ENCODE measurements around the gene WBP1L.

WBP1L gene

DNA sequence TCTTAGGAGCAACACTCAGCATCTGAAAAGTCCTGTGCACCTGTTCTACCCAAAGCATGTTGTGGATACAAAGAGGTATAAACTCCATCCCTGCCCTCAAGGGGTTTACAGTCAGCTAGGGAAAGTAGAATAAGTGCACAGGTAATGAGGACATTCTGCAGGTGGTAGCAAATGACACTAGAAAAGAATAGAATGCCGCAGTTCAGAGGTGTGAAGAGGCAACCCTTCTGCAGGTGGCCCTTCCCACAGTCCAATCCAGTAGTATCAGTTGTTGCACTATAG, 36.7 kb downstream of the WBP1L start:
- DNase-seq (ENCODE audit: low read depth): no peak

DNA sequence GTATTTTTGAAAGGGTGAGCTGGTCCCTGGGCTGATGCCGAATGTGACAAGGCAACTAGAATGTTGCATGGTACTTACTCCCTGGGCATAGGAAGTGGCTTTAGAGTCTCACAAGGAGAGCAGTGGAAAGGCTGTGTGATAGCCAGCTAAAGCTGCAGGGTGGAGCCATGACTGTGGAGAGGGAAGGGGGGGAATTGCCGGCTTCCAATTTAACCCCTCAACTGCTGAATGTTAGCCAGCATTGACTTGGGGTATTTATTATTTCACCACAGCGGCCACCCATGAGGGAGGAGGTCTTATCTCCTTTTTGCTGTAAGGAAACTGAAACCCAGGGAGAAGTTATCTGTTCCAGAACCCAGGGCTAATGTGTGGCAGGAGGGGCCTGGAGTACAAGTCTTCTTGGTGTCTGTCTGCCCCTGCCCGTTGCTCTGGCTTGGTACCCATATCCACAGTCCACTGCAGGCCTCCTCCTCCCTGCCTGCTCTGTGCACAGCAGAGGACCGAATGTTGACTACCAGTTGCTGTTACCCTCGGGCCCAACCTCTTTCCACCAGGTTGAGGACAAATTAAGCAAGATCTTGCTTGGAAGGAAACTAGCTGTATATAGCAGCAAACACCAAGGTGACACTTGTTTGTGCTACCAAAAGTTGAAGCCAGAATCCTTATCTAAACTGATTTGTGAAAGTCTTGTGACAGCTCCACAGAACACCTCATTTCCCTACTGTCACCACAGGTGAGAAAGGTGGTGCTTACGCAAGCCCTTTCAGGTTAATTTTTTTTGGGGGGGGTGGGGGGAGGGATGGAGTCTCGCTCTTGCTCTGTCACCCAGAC, 37.6 kb downstream of the WBP1L start:
- no peak for DNase-seq (ENCODE audit: low read depth)

DNA sequence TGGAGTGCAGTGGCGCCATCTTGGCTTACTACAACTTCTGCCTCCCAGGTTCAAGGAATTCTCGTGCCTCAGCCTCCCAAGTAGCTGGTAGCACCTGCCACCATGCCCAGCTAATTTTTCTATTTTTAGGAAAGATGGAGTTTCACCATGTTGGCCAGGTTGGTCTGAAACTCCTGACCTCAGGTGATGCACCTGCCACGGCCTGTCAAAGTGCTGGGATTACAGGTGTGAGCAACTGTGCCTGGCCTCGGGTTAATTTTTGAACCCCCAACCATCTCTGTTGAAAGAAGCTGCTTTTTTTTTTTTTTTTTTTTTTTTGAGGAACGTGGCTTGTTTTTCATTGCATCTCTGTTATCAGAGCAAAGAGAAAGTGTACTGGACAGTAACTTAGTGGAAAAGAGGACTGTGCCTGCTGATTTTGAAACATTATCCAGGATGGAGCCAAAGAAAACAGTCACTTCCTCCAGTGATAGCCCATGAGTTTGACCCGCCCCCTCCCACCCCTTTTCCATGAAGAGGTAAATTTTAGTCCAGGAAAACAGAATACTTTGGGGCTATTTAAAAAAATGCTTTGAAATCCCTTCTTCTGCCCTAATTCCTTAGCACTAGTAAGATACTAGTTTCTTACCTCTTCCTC, 38.3 kb downstream of the WBP1L start:
- no peak for DNase-seq (ENCODE audit: low read depth)

DNA sequence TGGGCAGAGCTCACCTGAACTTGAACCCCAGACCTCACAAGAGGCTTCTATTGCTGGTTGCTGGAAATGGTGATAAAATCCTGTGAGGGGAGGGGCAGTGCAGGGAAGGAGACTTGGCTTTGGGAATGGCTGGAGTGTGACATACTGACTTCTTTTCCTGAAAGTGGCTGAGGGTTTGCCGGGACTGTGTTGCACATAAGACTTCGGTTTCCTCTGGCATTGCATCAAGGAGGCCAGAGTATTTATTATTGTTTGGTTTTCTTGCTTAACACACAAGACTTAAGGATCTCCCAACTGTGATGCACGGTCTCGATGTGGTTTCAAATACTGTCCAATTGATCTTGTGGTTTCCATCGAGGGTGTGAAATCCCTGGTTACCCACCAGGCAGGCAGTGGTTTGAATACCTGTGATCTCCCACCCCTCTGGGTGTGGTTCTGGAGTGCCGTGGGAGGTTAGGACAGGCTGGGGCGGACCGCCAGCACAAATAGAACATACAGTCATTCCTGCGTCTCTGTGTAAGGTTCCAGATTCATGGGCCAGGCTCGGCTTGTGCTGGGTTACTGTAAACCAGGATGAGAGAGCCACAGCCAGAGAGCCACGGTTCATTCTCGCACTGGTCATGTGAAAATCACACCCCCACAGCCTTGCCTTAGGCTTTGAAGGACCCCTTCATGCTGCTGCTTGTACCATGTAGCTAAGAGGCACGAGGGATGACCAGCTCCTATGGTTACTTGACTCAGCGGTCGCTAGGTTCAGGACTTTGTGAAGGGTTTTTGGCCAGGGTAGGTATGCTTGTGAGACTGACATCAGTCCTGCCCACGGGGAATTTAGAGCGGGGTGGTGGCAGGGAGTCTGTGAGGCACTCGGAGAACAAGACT, 39.2 kb downstream of the WBP1L start:
- DNase-seq (ENCODE audit: low read depth): no peak

DNA sequence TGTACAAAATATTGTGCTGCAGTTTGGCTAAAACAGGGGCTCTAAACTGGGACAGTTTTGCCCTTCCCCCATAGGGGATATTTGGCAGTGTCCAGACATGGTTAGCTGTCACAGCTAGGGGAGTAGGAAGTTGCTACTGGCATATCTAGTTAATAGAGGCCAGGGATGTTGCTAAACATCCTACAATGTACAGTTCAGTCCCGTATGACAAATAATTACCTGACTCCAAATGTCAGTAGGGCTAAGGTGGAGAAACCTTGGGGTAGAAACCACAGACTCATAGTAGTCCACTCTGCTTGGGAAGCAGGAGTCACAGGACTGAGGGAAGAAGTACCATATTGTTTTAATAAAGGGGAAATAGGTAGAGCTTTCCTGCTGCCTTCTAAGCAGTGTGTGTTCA, 39.8 kb downstream of the WBP1L start:
- DNase-seq (ENCODE audit: low read depth): no peak

DNA sequence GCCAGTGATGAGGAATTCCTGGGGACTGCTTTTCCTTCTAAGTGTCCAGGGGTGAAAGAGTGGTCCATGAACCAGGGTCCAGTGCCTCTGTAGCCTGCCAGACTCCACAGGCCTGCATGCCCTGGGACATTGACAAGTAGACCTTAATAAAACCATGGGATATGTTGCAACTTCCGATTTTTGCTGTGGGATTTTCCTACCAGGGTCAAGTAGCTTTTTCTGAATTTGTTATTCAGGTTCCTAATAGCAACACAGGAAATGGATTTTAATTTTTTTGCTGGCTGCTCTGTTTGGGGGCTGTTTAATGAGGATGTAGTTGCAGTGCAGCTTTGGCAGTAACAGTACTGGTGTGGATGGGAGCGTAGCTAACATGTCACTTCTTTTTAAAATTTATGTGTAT, 42.1 kb downstream of the WBP1L start:
- no peak for DNase-seq (ENCODE audit: low read depth)

DNA sequence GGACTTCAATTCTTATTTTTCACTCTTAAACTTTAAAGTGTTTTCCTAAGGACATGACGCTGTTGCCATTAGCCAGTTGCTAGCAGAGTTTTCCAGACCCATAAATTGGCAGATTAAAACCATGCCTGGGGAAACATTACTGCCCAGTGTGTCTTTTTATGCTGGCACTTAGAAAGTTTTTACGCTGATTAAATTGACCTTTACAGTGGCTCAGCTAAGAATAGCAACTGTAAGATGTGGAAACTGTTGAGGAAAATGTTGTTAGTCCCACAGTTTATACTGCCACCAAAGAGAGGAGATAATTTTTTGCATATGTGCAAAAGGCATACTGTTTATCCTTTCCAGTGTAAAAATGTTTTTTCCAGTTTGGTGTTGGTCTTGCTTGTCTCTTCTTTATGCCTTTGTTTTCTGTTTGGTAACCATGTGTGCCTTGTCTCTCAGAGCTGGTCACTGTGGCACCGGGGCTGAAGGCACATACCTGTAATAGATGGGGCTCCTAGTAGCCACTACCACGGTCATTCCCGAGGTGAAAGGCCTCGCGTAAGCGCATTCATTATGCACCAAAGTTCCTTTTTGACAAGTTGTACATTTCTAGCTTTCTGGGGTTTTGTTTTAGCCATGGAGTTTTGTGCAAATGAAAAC, 48.1 kb downstream of the WBP1L start:
- no peak for DNase-seq (ENCODE audit: low read depth)

DNA sequence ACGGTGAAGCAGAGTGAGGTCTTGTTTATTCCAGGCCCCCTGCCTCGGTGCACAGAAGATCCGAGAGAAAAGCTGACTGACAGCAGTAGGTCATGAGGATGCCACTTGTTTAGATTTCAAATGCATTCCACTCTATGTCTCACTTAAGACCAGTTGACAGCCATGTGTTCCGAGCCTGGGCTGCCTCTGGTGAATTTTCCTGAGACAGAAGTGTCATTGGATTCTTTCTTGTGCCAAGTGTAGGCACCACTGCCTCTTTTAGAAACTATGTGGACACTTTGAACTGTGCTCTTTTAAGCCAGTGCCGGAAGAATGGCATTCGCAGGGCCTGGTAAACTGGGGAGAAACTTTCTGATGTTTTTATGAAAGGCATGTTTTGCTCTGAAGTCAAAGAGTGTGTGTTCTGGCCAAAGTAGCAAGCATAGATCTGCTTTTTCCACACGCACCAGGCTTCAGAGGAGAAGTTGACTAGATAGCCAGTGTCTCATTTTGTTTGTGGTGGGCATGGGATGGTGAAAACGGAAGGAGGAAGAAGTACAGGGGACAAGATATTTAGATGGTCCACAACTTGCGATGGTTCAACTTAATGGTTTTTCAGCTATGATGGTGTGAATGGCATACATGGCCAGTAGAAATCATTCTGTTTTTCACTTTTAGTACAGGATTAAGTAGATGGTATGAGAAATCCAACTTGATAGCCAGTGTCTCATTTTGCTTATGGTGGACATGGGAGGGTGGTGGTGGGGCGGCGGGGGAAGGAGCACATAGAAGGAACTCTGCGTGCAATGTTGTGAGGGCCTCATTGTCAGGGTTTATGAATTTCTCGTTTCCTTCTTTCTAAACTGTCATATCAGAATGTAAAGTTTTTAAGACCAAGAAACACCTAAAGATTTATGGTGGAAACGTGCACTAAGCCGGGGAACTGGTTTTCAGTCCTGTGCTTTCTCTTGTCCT, 52.0 kb downstream of the WBP1L start:
- no peak for DNase-seq (ENCODE audit: low read depth)

DNA sequence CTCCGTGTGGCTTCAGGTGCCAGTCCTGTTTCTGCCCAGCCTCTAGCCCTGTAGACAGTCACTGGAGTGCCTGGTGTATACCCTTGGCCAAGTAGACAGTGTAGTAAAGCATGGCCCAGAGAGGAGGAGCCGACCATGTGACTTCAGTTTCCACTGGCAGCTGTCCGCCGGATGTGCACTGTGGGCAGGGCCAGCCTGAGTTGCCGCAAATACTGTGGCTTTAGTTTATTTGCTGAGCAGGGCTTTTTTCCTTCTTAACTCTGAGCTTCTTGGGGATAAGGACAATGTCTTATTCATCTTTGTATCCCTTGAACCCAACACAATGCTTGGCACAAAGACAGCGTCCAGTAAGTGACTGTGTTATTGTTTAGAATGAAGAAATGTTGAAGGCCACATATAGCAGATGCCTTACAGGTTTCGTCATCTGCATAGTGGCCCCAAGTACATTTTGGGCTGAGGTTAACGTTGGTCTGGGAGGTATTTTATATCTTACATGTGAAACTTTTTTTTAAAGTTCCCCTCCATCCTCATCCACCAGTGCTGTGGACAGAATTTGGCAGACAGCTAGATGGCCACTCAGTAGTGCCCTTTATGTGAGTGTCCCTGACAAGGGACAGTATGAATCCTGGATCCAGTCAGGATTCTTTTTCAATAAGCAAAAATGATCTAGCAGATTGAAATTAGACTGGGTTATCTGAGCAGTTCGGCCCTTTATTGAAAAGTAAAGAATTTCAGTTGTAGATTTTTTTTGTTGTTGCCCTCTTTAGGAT, 52.8 kb downstream of the WBP1L start:
- no peak for DNase-seq (ENCODE audit: low read depth)

DNA sequence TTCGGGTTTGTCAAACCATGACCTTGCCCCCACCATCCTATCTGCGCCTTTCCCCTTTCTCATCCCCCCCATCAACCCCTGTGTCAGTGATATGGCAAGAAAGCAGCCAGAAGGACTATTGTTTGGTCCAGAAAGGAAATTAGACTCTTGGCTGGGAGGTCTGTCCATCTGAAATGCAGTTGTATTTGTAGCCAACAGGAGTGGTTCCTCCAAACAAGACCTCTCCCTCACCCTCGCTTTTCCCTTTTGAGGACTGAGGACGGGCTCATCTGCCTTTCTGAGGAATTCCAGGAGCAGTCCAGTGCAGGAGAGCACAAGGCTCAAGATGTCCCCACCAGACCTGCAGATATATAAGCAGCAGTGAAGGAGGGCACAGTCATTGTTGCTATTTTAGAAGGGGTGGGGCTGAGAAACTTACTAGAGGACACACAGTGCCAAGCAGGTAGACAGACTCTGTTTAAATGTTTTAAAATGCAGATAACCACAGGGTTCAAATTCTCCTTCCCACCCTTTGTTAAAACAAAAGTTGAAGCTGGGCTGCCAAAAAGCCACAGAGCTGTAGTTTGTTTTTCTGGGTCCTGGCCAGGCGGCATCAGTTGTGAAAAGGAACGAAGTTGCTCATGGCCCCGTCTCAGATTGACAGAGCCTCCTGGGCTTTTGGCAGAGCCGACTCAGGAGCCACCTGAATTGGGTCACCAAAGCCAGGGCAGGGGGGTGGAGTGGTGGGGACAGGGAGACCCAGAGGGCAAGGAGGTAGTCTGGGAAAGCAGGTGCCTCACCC, 56.1 kb downstream of the WBP1L start:
- no peak for DNase-seq (ENCODE audit: low read depth)

DNA sequence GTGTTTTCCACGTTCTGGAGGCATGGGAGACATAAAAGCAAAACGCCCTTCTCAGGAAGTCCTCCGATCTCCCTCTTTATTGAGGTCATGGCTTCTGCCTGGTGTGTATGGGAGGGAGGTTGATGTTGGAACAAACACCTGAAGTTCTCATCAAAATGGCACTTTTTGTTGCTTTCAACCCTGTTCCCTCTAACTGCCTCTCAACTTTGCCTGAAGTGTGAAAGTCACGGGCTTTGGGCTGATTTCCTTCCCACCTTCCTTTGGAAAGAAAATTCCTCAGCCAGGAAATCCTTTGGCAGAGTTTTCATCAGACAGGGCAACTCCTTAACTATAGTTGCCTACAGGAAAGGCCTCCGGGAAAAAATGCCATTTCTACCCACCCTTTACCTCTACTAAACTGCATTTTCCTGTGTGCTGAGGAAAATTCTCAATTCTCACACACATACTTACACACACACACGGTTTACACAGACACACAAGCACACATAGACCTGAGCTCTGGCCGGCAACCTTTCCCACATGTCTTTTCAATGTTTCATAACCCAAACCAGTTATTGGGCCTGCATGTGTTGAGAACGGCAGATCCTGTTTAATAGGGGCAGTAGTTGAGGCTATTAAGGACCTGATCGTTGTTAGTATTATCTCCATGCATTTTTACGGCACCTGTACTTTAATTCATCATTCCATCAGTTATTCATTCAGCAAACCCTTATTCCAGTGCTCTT, 57.0 kb downstream of the WBP1L start:
- DNase-seq (ENCODE audit: low read depth): no peak

DNA sequence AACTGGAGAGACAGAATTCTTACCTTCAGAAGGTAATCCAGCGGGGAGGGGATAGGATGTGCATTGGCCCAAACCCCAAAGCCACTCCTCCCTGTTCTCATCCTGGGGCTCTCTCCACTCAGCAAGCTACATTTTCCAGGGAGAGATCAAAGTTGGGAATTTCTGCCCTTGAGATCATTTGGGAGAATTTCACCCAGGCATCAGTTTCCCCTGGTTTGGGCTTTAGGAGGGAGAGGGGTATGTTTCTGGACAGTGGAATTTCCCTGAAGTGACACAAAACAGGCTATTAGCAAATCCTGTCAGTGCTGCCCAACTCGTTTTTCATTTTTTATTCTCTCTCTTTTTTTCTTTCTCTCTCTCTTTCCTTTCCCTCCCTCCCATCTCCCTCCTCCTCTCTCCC, 57.7 kb downstream of the WBP1L start:
- DNase-seq (ENCODE audit: low read depth): no peak

DNA sequence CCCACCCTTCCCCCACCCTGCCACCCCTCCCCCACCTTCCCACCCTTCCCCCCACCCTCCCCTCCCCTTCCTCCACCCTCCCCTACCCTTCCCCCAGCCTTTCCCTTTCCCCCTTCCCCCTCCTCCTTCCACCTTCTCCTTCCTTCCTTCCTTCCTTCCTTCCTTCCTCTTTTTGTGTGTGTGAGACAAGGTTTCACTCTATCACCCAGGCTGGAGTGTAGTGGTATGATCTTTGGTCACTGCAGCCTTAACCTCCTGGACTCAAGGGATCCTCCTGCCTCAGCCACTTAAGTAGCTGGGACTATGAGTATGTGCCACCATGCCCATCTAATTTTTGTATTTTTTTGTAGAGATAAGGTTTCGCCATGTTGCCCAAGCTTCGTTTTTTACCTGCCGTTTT, 58.2 kb downstream of the WBP1L start:
- DNase-seq (ENCODE audit: low read depth): no peak

DNA sequence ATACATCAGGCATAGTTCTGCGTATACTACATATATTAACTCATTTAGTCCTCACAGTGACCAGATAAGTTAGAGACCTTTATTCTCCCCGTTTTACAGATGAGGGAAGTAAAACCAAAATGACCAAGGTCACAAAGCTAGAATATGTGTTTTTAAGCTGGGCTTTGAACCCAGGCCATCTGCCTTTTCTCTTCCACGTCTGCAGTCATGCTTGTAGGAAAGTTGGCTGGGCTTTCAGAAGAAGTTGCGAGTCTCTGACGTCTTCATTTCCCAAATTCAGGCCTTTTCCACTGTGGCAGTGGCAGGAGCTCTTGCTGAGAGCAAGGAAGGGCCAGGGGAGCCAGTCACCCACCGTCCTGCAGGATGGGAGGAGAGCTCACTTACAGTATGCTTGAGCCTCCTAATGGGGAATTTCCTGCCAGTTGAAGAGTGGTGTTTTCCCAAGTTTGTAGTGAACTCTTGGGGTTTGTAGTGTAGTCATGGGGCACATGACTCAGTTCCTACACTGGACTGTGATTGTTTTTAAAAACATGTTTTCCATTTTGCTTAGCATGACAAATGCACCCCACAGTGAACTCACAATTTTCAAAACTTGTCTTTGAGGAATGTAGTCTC, 59.3 kb downstream of the WBP1L start:
- DNase-seq (ENCODE audit: low read depth): no peak

DNA sequence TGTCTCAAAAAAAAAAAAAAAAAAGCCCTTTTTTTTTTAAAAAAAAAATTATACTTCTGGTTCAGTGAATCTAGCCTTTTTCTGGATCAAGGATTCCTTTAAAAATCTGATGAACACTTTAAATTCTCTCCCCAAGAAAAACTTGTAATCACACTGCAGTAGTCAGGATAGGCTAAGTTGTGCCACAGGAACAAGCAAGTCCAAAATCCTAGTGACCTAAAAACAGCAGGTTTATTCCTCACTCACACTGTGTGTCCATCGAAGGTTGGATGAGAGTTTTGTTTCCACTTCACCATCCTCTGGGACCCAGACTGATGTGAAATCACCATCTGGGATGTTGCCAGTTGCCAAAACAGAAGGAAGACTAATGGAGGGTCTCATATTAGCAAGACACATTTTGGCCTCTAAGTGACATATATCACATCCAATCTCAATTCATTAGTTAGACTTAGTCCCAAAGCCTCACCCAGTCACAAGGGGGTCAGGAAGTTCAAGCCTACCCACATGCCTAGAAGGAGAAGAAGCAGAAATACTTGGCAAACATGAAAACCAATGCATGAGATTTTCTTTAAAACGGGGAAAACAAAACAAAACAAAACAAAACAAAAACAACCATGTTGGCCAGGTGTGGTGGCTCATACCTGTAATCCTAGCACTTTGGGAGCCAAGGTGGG, 60.8 kb downstream of the WBP1L start:
- no peak for DNase-seq (ENCODE audit: low read depth)

DNA sequence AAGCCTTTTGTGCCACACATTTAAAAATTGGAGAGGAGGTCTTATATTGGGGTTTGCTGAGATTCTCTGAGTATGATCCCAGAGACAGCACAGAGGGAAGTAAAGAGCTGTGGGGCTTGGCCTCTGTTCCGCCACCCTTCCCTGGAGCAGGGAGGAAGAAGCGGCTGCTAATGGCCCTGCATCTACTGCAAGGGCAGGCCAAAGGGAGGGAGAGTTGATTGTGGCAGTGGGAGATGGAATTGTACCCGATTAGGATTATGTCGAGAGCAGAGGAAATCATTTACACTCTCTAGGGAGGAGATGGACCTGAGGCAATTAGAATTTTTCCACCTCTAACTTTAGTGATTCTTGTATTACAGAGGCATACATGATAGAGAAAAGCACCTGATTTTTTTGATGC, 64.6 kb downstream of the WBP1L start:
- no peak for DNase-seq (ENCODE audit: low read depth)

DNA sequence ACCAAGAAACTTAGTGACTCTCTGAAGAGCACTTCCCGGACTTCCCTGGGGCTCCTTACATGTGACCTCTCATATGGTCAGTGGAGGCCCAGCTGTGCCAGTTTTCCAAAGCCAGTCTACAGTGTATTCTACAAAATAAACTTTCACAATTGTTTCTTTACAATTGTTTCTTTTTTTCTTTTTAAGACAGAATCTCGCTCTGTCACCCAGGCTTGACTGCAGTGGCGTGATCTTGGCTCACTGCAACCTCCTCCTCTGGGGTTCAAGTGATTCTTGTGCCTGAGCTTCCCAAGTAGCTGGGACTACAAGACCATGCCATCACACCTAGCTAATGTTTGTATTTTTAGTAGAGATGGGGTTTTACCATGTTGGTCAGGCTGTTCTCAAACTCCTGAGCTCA, 67.6 kb downstream of the WBP1L start:
- DNase-seq (ENCODE audit: low read depth): no peak

DNA sequence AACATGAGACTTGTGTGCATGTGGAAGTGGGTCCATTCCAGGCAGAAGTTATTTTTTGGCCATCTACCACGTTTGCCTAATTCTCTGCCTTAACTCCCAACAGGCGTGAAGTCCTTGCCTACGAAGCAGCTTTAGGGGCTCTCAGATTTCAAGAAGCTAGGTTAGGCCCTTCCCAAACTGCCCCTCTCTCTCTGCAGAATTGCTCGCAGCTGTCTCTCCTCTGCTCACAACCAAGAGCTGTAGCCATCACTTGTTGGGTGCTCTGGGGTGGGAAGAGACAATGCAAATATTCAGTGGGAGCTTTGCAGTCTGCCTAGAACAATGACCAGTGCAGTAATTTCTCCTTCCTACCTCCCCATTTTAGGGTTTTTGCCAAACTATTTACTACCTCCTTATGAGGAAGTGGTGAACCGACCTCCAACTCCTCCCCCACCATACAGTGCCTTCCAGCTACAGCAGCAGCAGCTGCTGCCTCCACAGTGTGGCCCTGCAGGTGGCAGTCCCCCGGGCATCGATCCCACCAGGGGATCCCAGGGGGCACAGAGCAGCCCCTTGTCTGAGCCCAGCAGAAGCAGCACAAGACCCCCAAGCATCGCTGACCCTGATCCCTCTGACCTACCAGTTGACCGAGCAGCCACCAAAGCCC, 68.6 kb downstream of the WBP1L start:
- DNase-seq (ENCODE audit: low read depth): no peak

Data from HS-27A (cell line).